ENCODE results near the gene LRRN2. TPM values are rescaled to one million over a fixed set of nuclear protein-coding genes. Genes with fewer than 3 reads are reported as not detected.

LRRN2 gene
- total RNA-seq, 5 donors from 2014 or later (not counting 1 experiment from before 2014, with no cell fraction given), result 0.03 TPM; not detected in 4

- POLR2A ChIA-PET, result interaction anchor here in 1 of 2 donors (0.6 kb wide), 1 partner anchor 86 kb away, joined by 5 read pairs; no protein-coding TSS in a partner anchor
- CTCF ChIA-PET, result interaction anchor here in 1 of 2 donors (0.6 kb wide), 1 partner anchor 151 kb away, joined by 3 read pairs; no protein-coding TSS in a partner anchor
- Histone ChIP-seq H3K4me3 (ENCODE audit: control insufficient read depth in 1 of 2, extremely low read depth in 1 of 2, low read length in 1 of 2) (no peak overlapping the region), H3K27me3 (replicated peaks in 1 of 2; ENCODE audit: control insufficient read depth in 2 of 2, extremely low read depth in 1 of 2, insufficient read depth in 2 of 2, low read length in 1 of 2) (no peaks in the 10 kb centered on the region), H3K36me3 (ENCODE audit: control insufficient read depth in 2 of 2, extremely low read depth in 1 of 2, insufficient read depth in 1 of 2, low read length in 1 of 2) (no peaks in the 10 kb centered on the region), H3K27ac (ENCODE audit: low read length) (no peak overlapping the region), H3K4me1 (ENCODE audit: control insufficient read depth in 1 of 2, extremely low read depth in 1 of 2, insufficient read depth in 2 of 2, low read length in 2 of 2) (no peaks in the 10 kb centered on the region), H3K9me3 (no peaks in the 10 kb centered on the region)
- no peak for ATAC-seq (replicated peaks in 1 of 4)
- Mint-ChIP-seq H3K27me3 (no peaks in the 10 kb centered on the region), H3K36me3 (peaks cover 38% of the 10 kb centered on the region), H3K27ac (no peak overlapping the region), H3K9me3 (no peaks in the 10 kb centered on the region), H3K4me1 (no peaks in the 10 kb centered on the region), H3K4me3 (no peak overlapping the region)
- WGBS (ENCODE audit: insufficient coverage), result 80% methylated on average over 1 of the region's 5 CpGs
- DNase-seq, result no peak
Observed at GRCh38 chr1:204600203-204600602, 85.3 kb downstream of the LRRN2 start.

GRCh38 chr1:204599596-204599995, 85.9 kb downstream of the LRRN2 start:
- no peak overlapping the region for H3K4me3 Mint-ChIP-seq
- H3K27ac ChIP-seq (ENCODE audit: low read length), result no peak overlapping the region
- no peaks in the 10 kb centered on the region for H3K4me1 ChIP-seq (ENCODE audit: control insufficient read depth in 1 of 2, extremely low read depth in 1 of 2, insufficient read depth in 2 of 2, low read length in 2 of 2)
- no peaks in the 10 kb centered on the region for H3K4me1 Mint-ChIP-seq
- H3K27ac Mint-ChIP-seq, result no peak overlapping the region
- ChIA-PET CTCF (interaction anchor here in 1 of 2 donors (0.6 kb wide), 1 partner anchor 788 kb away, joined by 3 read pairs; no protein-coding TSS in a partner anchor), POLR2A (no interaction called here)
- no peak for DNase-seq
- H3K9me3 ChIP-seq, result no peaks in the 10 kb centered on the region
- H3K36me3 ChIP-seq (ENCODE audit: control insufficient read depth in 2 of 2, extremely low read depth in 1 of 2, insufficient read depth in 1 of 2, low read length in 1 of 2), result no peaks in the 10 kb centered on the region
- no peak for ATAC-seq (replicated peaks in 1 of 4)
- no peaks in the 10 kb centered on the region for H3K9me3 Mint-ChIP-seq
- no peaks in the 10 kb centered on the region for H3K27me3 Mint-ChIP-seq
- H3K4me3 ChIP-seq (ENCODE audit: control insufficient read depth in 1 of 2, extremely low read depth in 1 of 2, low read length in 1 of 2), result no peak overlapping the region
- H3K27me3 ChIP-seq (replicated peaks in 1 of 2; ENCODE audit: control insufficient read depth in 2 of 2, extremely low read depth in 1 of 2, insufficient read depth in 2 of 2, low read length in 1 of 2), result no peaks in the 10 kb centered on the region
- WGBS (ENCODE audit: insufficient coverage), result 88% methylated on average over 7 of the region's 10 CpGs
- H3K36me3 Mint-ChIP-seq, result peaks cover 40% of the 10 kb centered on the region

GRCh38 chr1:204599098-204599497, 86.4 kb downstream of the LRRN2 start:
- ATAC-seq (replicated peaks in 1 of 4) (no peak), DNase-seq (no peak)
- H3K27ac ChIP-seq (ENCODE audit: low read length), result no peak overlapping the region
- no peaks in the 10 kb centered on the region for H3K27me3 Mint-ChIP-seq
- H3K36me3 ChIP-seq (ENCODE audit: control insufficient read depth in 2 of 2, extremely low read depth in 1 of 2, insufficient read depth in 1 of 2, low read length in 1 of 2), result no peaks in the 10 kb centered on the region
- no peak overlapping the region for H3K27ac Mint-ChIP-seq
- no peaks in the 10 kb centered on the region for H3K9me3 Mint-ChIP-seq
- 57% methylated on average over 3 of the region's 8 CpGs for WGBS (ENCODE audit: insufficient coverage)
- H3K4me3 Mint-ChIP-seq, result no peak overlapping the region
- ChIA-PET CTCF (interaction anchor here in 1 of 2 donors (0.6 kb wide), 1 partner anchor 789 kb away, joined by 3 read pairs; no protein-coding TSS in a partner anchor), POLR2A (no interaction called here)
- no peaks in the 10 kb centered on the region for H3K27me3 ChIP-seq (replicated peaks in 1 of 2; ENCODE audit: control insufficient read depth in 2 of 2, extremely low read depth in 1 of 2, insufficient read depth in 2 of 2, low read length in 1 of 2)
- no peaks in the 10 kb centered on the region for H3K4me1 ChIP-seq (ENCODE audit: control insufficient read depth in 1 of 2, extremely low read depth in 1 of 2, insufficient read depth in 2 of 2, low read length in 2 of 2)
- no peaks in the 10 kb centered on the region for H3K9me3 ChIP-seq
- no peaks in the 10 kb centered on the region for H3K4me1 Mint-ChIP-seq
- peaks cover 43% of the 10 kb centered on the region for H3K36me3 Mint-ChIP-seq
- no peak overlapping the region for H3K4me3 ChIP-seq (ENCODE audit: control insufficient read depth in 1 of 2, extremely low read depth in 1 of 2, low read length in 1 of 2)

GRCh38 chr1:204598319-204598969, 87.1 kb downstream of the LRRN2 start:
- H3K9me3 ChIP-seq, result no peaks in the 10 kb centered on the region
- WGBS (ENCODE audit: insufficient coverage), result 76% methylated on average over 2 of the region's 4 CpGs
- ATAC-seq (replicated peaks in 1 of 4) (no peak), DNase-seq (no peak)
- ChIA-PET CTCF (no interaction called here), POLR2A (no interaction called here)
- Mint-ChIP-seq H3K4me3 (no peak overlapping the region), H3K9me3 (no peaks in the 10 kb centered on the region), H3K27me3 (no peaks in the 10 kb centered on the region), H3K36me3 (peaks cover 41% of the 10 kb centered on the region), H3K27ac (no peak overlapping the region), H3K4me1 (no peaks in the 10 kb centered on the region)
- no peak overlapping the region for H3K27ac ChIP-seq (ENCODE audit: low read length)
- H3K36me3 ChIP-seq (ENCODE audit: control insufficient read depth in 2 of 2, extremely low read depth in 1 of 2, insufficient read depth in 1 of 2, low read length in 1 of 2), result no peaks in the 10 kb centered on the region
- H3K4me1 ChIP-seq (ENCODE audit: control insufficient read depth in 1 of 2, extremely low read depth in 1 of 2, insufficient read depth in 2 of 2, low read length in 2 of 2), result no peaks in the 10 kb centered on the region
- H3K4me3 ChIP-seq (ENCODE audit: control insufficient read depth in 1 of 2, extremely low read depth in 1 of 2, low read length in 1 of 2), result no peak overlapping the region
- no peaks in the 10 kb centered on the region for H3K27me3 ChIP-seq (replicated peaks in 1 of 2; ENCODE audit: control insufficient read depth in 2 of 2, extremely low read depth in 1 of 2, insufficient read depth in 2 of 2, low read length in 1 of 2)

GRCh38 chr1:204592246-204592948, 93.1 kb downstream of the LRRN2 start:
- Histone ChIP-seq H3K36me3 (ENCODE audit: control insufficient read depth in 2 of 2, extremely low read depth in 1 of 2, insufficient read depth in 1 of 2, low read length in 1 of 2) (no peaks in the 10 kb centered on the region), H3K4me1 (ENCODE audit: control insufficient read depth in 1 of 2, extremely low read depth in 1 of 2, insufficient read depth in 2 of 2, low read length in 2 of 2) (no peaks in the 10 kb centered on the region), H3K4me3 (ENCODE audit: control insufficient read depth in 1 of 2, extremely low read depth in 1 of 2, low read length in 1 of 2) (no peak overlapping the region), H3K27me3 (replicated peaks in 1 of 2; ENCODE audit: control insufficient read depth in 2 of 2, extremely low read depth in 1 of 2, insufficient read depth in 2 of 2, low read length in 1 of 2) (no peaks in the 10 kb centered on the region), H3K9me3 (no peaks in the 10 kb centered on the region), H3K27ac (ENCODE audit: low read length) (no peak overlapping the region)
- 75% methylated on average over 7 of the region's 10 CpGs for WGBS (ENCODE audit: insufficient coverage)
- ATAC-seq (replicated peaks in 1 of 4), result no peak
- Mint-ChIP-seq H3K4me1 (no peaks in the 10 kb centered on the region), H3K27ac (no peak overlapping the region), H3K9me3 (no peaks in the 10 kb centered on the region), H3K27me3 (no peaks in the 10 kb centered on the region), H3K4me3 (no peak overlapping the region), H3K36me3 (peaks cover 28% of the 10 kb centered on the region)
- CTCF ChIA-PET, result no interaction called here
- POLR2A ChIA-PET, result no interaction called here
- DNase-seq, result no peak

GRCh38 chr1:204591473-204592090, 94.0 kb downstream of the LRRN2 start:
- POLR2A ChIA-PET, result no interaction called here
- Mint-ChIP-seq H3K9me3 (no peaks in the 10 kb centered on the region), H3K36me3 (peaks cover 23% of the 10 kb centered on the region), H3K4me1 (no peaks in the 10 kb centered on the region), H3K4me3 (no peak overlapping the region), H3K27me3 (no peaks in the 10 kb centered on the region), H3K27ac (no peak overlapping the region)
- Histone ChIP-seq H3K36me3 (ENCODE audit: control insufficient read depth in 2 of 2, extremely low read depth in 1 of 2, insufficient read depth in 1 of 2, low read length in 1 of 2) (no peaks in the 10 kb centered on the region), H3K9me3 (no peaks in the 10 kb centered on the region), H3K27me3 (replicated peaks in 1 of 2; ENCODE audit: control insufficient read depth in 2 of 2, extremely low read depth in 1 of 2, insufficient read depth in 2 of 2, low read length in 1 of 2) (no peaks in the 10 kb centered on the region), H3K4me1 (ENCODE audit: control insufficient read depth in 1 of 2, extremely low read depth in 1 of 2, insufficient read depth in 2 of 2, low read length in 2 of 2) (no peaks in the 10 kb centered on the region), H3K4me3 (ENCODE audit: control insufficient read depth in 1 of 2, extremely low read depth in 1 of 2, low read length in 1 of 2) (no peak overlapping the region), H3K27ac (ENCODE audit: low read length) (no peak overlapping the region)
- CTCF ChIA-PET, result no interaction called here
- no peak for DNase-seq
- ATAC-seq (replicated peaks in 1 of 4), result no peak
- WGBS (ENCODE audit: insufficient coverage), result 73% methylated on average over 1 of the region's 3 CpGs

Measured in T-cell (primary cell).